NCI-H226 (cell line): ENCODE measurements around the gene RAD51C.
"Not testable (repeated sequence)": the region's sequence is repeated elsewhere in the genome, so short reads cannot be mapped to it uniquely, and the experiment has no call there.

Experiments
- DNase-seq: peaks from one replicate; pipeline ENCODE4 v3.0.0-alpha.2; 2015

RAD51C gene

GRCh38 chr17:58684462-58684861, 7.9 kb upstream of the RAD51C start:
- DNase-seq, result not testable (repeated sequence)

GRCh38 chr17:58686980-58687379, 5.4 kb upstream of the RAD51C start:
- DNase-seq, result peak; percentile 68

GRCh38 chr17:58688521-58688920, 3.9 kb upstream of the RAD51C start:
- no peak for DNase-seq

GRCh38 chr17:58690033-58690432, 2.4 kb upstream of the RAD51C start:
- DNase-seq, result not testable (repeated sequence)

GRCh38 chr17:58691701-58692238, 632 bp upstream of the RAD51C start, which contains the start of gene TEX14:
Gene TEX14, minus strand, starts transcription at chr17:58692045. Its CDS starts 40,044 bp downstream, at chr17:58652001.
- no peak for DNase-seq

- no peak for DNase-seq
Measured at GRCh38 chr17:58693208-58693607, 806 bp downstream of the RAD51C start.

GRCh38 chr17:58693751-58694150, 1.3 kb downstream of the RAD51C start:
- no peak for DNase-seq

GRCh38 chr17:58694302-58694701, 1.9 kb downstream of the RAD51C start:
- no peak for DNase-seq

GRCh38 chr17:58694826-58695225, 2.4 kb downstream of the RAD51C start:
- DNase-seq, result no peak

GRCh38 chr17:58699771-58700170, 7.4 kb downstream of the RAD51C start:
- no peak for DNase-seq

GRCh38 chr17:58702045-58702476, 9.7 kb downstream of the RAD51C start:
- DNase-seq, result no peak

GRCh38 chr17:58702708-58703107, 10.3 kb downstream of the RAD51C start:
- DNase-seq, result peak; percentile 52

- peak; percentile 84 for DNase-seq
Measured at GRCh38 chr17:58703137-58703915, 10.9 kb downstream of the RAD51C start.

GRCh38 chr17:58703916-58704286, 11.5 kb downstream of the RAD51C start:
- no peak for DNase-seq

GRCh38 chr17:58706351-58707140, 14.1 kb downstream of the RAD51C start:
- no peak for DNase-seq

- DNase-seq, result peak; percentile 17
Measured at GRCh38 chr17:58710948-58711552, 18.6 kb downstream of the RAD51C start.

GRCh38 chr17:58722274-58722673, 29.9 kb downstream of the RAD51C start:
- no peak for DNase-seq

GRCh38 chr17:58722696-58723095, 30.3 kb downstream of the RAD51C start:
- no peak for DNase-seq

GRCh38 chr17:58728798-58729197, 36.4 kb downstream of the RAD51C start:
- no peak for DNase-seq

- no peak for DNase-seq
Measured at GRCh38 chr17:58730937-58731336, 38.5 kb downstream of the RAD51C start.

GRCh38 chr17:58734040-58734439, 41.6 kb downstream of the RAD51C start:
- no peak for DNase-seq

GRCh38 chr17:58734811-58735210, 42.4 kb downstream of the RAD51C start:
- no peak for DNase-seq

GRCh38 chr17:58741121-58741625, 48.8 kb downstream of the RAD51C start:
- DNase-seq, result peak; percentile 60
